DOHH2 (cell line): ENCODE results near the gene RIOX2.

Experiments
- H3F3A ChIP-seq: fragments of 200-600 bp; sonication (generic), shearing (Covaris generic); 2 replicates; pipeline ENCODE4 v1.6.0; 2016; ENCODE audit warnings: antibody characterized with exemption, mild to moderate bottlenecking; ENCODE audit not compliant: control insufficient read depth, insufficient read depth
- H3K27ac ChIP-seq: fragments of 200-600 bp; sonication (generic); 2 replicates; pipeline ENCODE4 v1.5.1; 2014; ENCODE audit warnings: low read depth, mild to moderate bottlenecking, low read length, moderate library complexity
- H3K27me3 ChIP-seq: fragments of 200-600 bp; sonication (generic); 2 replicates; pipeline ENCODE4 v1.6.1; 2014; ENCODE audit warnings: mild to moderate bottlenecking, low read length, mixed read lengths; ENCODE audit not compliant: control insufficient read depth
- H3K36me3 ChIP-seq: fragments of 200-600 bp; sonication (generic); 2 replicates; pipeline ENCODE4 v1.6.1; 2014; ENCODE audit warnings: mild to moderate bottlenecking, low read length, moderate library complexity, mixed read lengths; ENCODE audit not compliant: control insufficient read depth
- H3K4me1 ChIP-seq: fragments of 200-600 bp; sonication (generic); 2 replicates; pipeline ENCODE4 v1.6.1; 2014; ENCODE audit warnings: mild to moderate bottlenecking, low read length, mixed read lengths; ENCODE audit not compliant: control insufficient read depth
- H3K4me2 ChIP-seq: fragments of 200-600 bp; sonication (generic); 2 replicates; pipeline ENCODE4 v1.6.0; 2014; ENCODE audit warnings: mild to moderate bottlenecking, low read length, moderate library complexity
- H3K4me3 ChIP-seq: fragments of 200-600 bp; sonication (generic); 2 replicates; pipeline ENCODE4 v1.5.1; 2014; ENCODE audit warnings: mild to moderate bottlenecking, low read length, mixed read lengths
- H3K79me2 ChIP-seq: fragments of 200-600 bp; sonication (generic); 2 replicates; pipeline ENCODE4 v1.6.1; 2014; ENCODE audit warnings: mild to moderate bottlenecking, low read length, mixed read lengths; ENCODE audit not compliant: control insufficient read depth
- H3K9me2 ChIP-seq: fragments of 200-600 bp; sonication (generic); replicated peaks from 2 replicates; pipeline ENCODE4 v1.6.1; 2014; ENCODE audit warnings: mild to moderate bottlenecking, low read length, mixed read lengths; ENCODE audit not compliant: control insufficient read depth
- H3K9me3 ChIP-seq: fragments of 200-600 bp; sonication (generic); 2 replicates; pipeline ENCODE4 v1.6.1; 2014; ENCODE audit warnings: antibody characterized with exemption, low read length, mixed read lengths; ENCODE audit not compliant: control insufficient read depth, insufficient read depth
- H4K20me1 ChIP-seq: fragments of 200-600 bp; sonication (generic); 2 replicates; pipeline ENCODE4 v1.6.0; 2014; ENCODE audit warnings: low read depth, mild to moderate bottlenecking, antibody characterized with exemption, low read length, moderate library complexity; ENCODE audit not compliant: control insufficient read depth, insufficient read depth
- CTCF ChIP-seq: fragments of 200-600 bp; sonication (generic); IDR thresholded peaks from one replicate; pipeline ENCODE4 v1.5.1; 2014; ENCODE audit warnings: antibody characterized with exemption, mild to moderate bottlenecking, low read depth, low read length; ENCODE audit not compliant: poor library complexity, severe bottlenecking
- EZH2phosphoT487 ChIP-seq: fragments of 200-600 bp; sonication (generic); IDR thresholded peaks from 2 replicates; pipeline ENCODE4 v1.6.1; 2017; ENCODE audit warnings: borderline replicate concordance, mild to moderate bottlenecking, antibody characterized with exemption, low read length, moderate library complexity, mixed read lengths

The RIOX2 gene

GRCh38 chr3:98004721-98005120 is 32.5 kb upstream of the RIOX2 start:
- H3K9me2 ChIP-seq: no peaks in the 10 kb centered on the region
- no peaks in the 10 kb centered on the region for H4K20me1 ChIP-seq
- H3K4me1 ChIP-seq: peaks cover 36% of the 10 kb centered on the region
- H3K36me3 ChIP-seq: no peaks in the 10 kb centered on the region
- no peak for TF ChIP-seq CTCF
- TF ChIP-seq EZH2phosphoT487: no peak
- H3K4me2 ChIP-seq: 0 out of 2 replicates have a peak overlapping the region, but pooled peaks have one; percentile 2
- no peak overlapping the region for H3K27ac ChIP-seq
- H3K4me3 ChIP-seq: no peak overlapping the region
- H3F3A ChIP-seq: no peaks in the 10 kb centered on the region
- no peaks in the 10 kb centered on the region for H3K9me3 ChIP-seq
- H3K27me3 ChIP-seq: no peaks in the 10 kb centered on the region
- H3K79me2 ChIP-seq: no peaks in the 10 kb centered on the region

- peaks cover 24% of the 10 kb centered on the region for H3K4me1 ChIP-seq
- H3K9me3 ChIP-seq: no peaks in the 10 kb centered on the region
- H3K36me3 ChIP-seq: no peaks in the 10 kb centered on the region
- H3K79me2 ChIP-seq: no peaks in the 10 kb centered on the region
- H3K27ac ChIP-seq: no peak overlapping the region
- TF ChIP-seq CTCF: no peak
- TF ChIP-seq EZH2phosphoT487: no peak
- peak overlapping the region; percentile 38; the same call in 1 of the 2 replicates for H3K4me2 ChIP-seq
- no peaks in the 10 kb centered on the region for H3K9me2 ChIP-seq
- no peaks in the 10 kb centered on the region for H3K27me3 ChIP-seq
- no peaks in the 10 kb centered on the region for H3F3A ChIP-seq
- H4K20me1 ChIP-seq: no peaks in the 10 kb centered on the region
- H3K4me3 ChIP-seq: peak overlapping the region; percentile 19
Measured at GRCh38 chr3:98003306-98003969, 31.2 kb upstream of the RIOX2 start.

- no peak for TF ChIP-seq EZH2phosphoT487
- no peak for TF ChIP-seq CTCF
- H3F3A ChIP-seq: no peaks in the 10 kb centered on the region
- H3K27ac ChIP-seq: no peak overlapping the region
- no peaks in the 10 kb centered on the region for H3K36me3 ChIP-seq
- no peaks in the 10 kb centered on the region for H4K20me1 ChIP-seq
- no peaks in the 10 kb centered on the region for H3K9me3 ChIP-seq
- no peaks in the 10 kb centered on the region for H3K79me2 ChIP-seq
- no peaks in the 10 kb centered on the region for H3K27me3 ChIP-seq
- H3K4me3 ChIP-seq: no peak overlapping the region
- no peaks in the 10 kb centered on the region for H3K9me2 ChIP-seq
- H3K4me2 ChIP-seq: no peak overlapping the region
- H3K4me1 ChIP-seq: peaks cover 20% of the 10 kb centered on the region
Measured at GRCh38 chr3:98002717-98003116, 30.5 kb upstream of the RIOX2 start.
